ENCODE data around the gene NRG2.

DNA sequence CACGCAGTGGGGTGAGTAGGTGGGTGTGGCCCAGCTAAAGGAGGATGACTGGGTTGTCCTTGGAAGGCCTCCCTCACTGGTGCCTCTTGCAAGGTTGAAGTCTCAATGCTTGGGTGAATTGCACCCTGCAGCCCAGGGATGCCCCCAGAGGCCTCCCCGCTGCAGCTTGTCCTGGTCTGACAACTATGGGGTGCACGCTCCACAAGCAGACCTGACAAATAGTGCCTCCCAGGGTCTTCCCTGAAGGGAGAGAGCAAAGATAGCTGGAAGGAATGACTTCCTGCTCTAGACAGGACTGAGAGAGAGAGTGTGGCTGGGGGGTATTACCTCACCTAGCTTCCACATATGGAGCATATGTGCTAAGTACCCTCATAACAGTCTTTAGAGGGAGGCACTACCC is 245.8 kb downstream of the NRG2 start:
- no peak for TF ChIP-seq EZH2 (IDR thresholded peaks at IDR 0.05)
- TF ChIP-seq POLR2AphosphoS5 (IDR thresholded peaks at IDR 0.05; ENCODE audit: borderline replicate concordance, low read depth, low read length), result no peak
- TF ChIP-seq FOXP2 (optimal IDR thresholded peaks at IDR 0.05; ENCODE audit: control extremely low read depth, extremely low read length, insufficient read depth), result no peak

Measured in SK-N-MC (cell line).